ENCODE data around the gene PCSK6.
"Not testable (repeated sequence)": the region's sequence is repeated elsewhere in the genome, so short reads cannot be mapped to it uniquely, and the experiment has no call there.

PCSK6 gene

GRCh38 chr15:101359365-101359947 is 130.1 kb downstream of the PCSK6 start:
- no peak for TF ChIP-seq CTCF (IDR thresholded peaks at IDR 0.05; ENCODE audit: insufficient read depth, low read depth, low read length, missing control alignments)
- H3K4me3 ChIP-seq (ENCODE audit: low read depth, low read length): no peak overlapping the region
- no peak for DNase-seq (ENCODE audit: low read depth)

GRCh38 chr15:101358895-101359294 is 130.6 kb downstream of the PCSK6 start:
- TF ChIP-seq CTCF (IDR thresholded peaks at IDR 0.05; ENCODE audit: insufficient read depth, low read depth, low read length, missing control alignments): no peak
- no peak for DNase-seq (ENCODE audit: low read depth)
- no peak overlapping the region for H3K4me3 ChIP-seq (ENCODE audit: low read depth, low read length)

- DNase-seq (ENCODE audit: low read depth): no peak
- H3K4me3 ChIP-seq (ENCODE audit: low read depth, low read length): no peak overlapping the region
- no peak for TF ChIP-seq CTCF (IDR thresholded peaks at IDR 0.05; ENCODE audit: insufficient read depth, low read depth, low read length, missing control alignments)
Measured at GRCh38 chr15:101357885-101358284, 131.6 kb downstream of the PCSK6 start.

- H3K4me3 ChIP-seq (ENCODE audit: low read depth, low read length): no peak overlapping the region
- no peak for TF ChIP-seq CTCF (IDR thresholded peaks at IDR 0.05; ENCODE audit: insufficient read depth, low read depth, low read length, missing control alignments)
- DNase-seq (ENCODE audit: low read depth): no peak
Measured at GRCh38 chr15:101357333-101357732, 132.2 kb downstream of the PCSK6 start.

- not testable (repeated sequence) for H3K4me3 ChIP-seq (ENCODE audit: low read depth, low read length); DNase-seq (ENCODE audit: low read depth)
Measured at GRCh38 chr15:101356512-101357172, 132.9 kb downstream of the PCSK6 start.

- DNase-seq (ENCODE audit: low read depth): no peak
- no peak for TF ChIP-seq CTCF (IDR thresholded peaks at IDR 0.05; ENCODE audit: insufficient read depth, low read depth, low read length, missing control alignments)
- H3K4me3 ChIP-seq (ENCODE audit: low read depth, low read length): no peak overlapping the region
Measured at GRCh38 chr15:101355678-101356464, 133.6 kb downstream of the PCSK6 start.

GRCh38 chr15:101354891-101355623 is 134.4 kb downstream of the PCSK6 start:
- TF ChIP-seq CTCF (IDR thresholded peaks at IDR 0.05; ENCODE audit: insufficient read depth, low read depth, low read length, missing control alignments): no peak

More at GRCh38 chr15:101354891-101355623, 134.4 kb downstream of the PCSK6 start:
- H3K4me3 ChIP-seq (ENCODE audit: low read depth, low read length): no peak overlapping the region
- no peak for DNase-seq (ENCODE audit: low read depth)
